ENCODE measurements around the gene PIP5K1A.
"Not testable (repeated sequence)": the region's sequence is repeated elsewhere in the genome, so short reads cannot be mapped to it uniquely, and the experiment has no call there.

- not testable (repeated sequence) for TF ChIP-seq POLR2A, CTCF (IDR thresholded peaks at IDR 0.05)
These were observed 77.0 kb downstream of the PIP5K1A start for GRCh38 chr1:151275341-151275740.

Measured in uterus (tissue), 2 donors.